ENCODE data around the gene CIDEA. TPM values are rescaled to one million over a fixed set of nuclear protein-coding genes. Genes with fewer than 3 reads are reported as not detected.

Gene CIDEA
- total and polyA plus RNA-seq, 11 donors: 0.35 to 17.1 (median 1.5) TPM; not detected in 3

DNA sequence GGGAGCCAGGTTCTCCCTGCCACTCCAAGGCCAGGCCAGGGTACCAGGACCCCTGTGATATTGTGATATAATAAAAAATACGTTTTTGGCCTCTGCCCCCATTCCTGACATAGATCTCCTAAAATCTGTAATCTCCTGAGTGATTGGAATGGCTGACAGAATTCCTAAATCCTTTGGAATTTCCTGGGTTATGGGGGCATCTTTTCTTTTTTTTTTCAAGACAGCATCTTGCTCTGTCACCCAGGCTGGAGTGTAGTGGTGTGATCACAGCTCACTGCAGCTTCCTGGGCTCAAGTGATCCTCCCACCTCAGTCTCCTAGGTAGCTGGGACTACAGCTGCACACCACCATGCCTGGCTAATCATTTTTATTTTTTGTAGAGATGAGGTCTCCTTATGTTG lies 27.7 kb downstream of the CIDEA start:
- no peak for TF ChIP-seq POLR2A (IDR thresholded peaks at IDR 0.05)
- TF ChIP-seq, protein P1, sequence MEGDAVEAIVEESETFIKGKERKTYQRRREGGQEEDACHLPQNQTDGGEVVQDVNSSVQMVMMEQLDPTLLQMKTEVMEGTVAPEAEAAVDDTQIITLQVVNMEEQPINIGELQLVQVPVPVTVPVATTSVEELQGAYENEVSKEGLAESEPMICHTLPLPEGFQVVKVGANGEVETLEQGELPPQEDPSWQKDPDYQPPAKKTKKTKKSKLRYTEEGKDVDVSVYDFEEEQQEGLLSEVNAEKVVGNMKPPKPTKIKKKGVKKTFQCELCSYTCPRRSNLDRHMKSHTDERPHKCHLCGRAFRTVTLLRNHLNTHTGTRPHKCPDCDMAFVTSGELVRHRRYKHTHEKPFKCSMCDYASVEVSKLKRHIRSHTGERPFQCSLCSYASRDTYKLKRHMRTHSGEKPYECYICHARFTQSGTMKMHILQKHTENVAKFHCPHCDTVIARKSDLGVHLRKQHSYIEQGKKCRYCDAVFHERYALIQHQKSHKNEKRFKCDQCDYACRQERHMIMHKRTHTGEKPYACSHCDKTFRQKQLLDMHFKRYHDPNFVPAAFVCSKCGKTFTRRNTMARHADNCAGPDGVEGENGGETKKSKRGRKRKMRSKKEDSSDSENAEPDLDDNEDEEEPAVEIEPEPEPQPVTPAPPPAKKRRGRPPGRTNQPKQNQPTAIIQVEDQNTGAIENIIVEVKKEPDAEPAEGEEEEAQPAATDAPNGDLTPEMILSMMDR (IDR thresholded peaks at IDR 0.05): no peak
- Histone ChIP-seq H3K27ac (peak overlapping the region in 3 of 12 donors; percentile 17 to 99 (median 44)), H3K4me1 (peaks cover 0 to 34% (median 22%) of the 10 kb centered on the region in 12 donors), H3K9me3 (no peaks in the 10 kb centered on the region), H3K27me3 (peaks cover 0 to 2% (median 0%) of the 10 kb centered on the region in 9 donors), H3K4me3 (no peak overlapping the region), H3K36me3 (no peaks in the 10 kb centered on the region)
- DNase-seq (no peak), ATAC-seq (no peak)
- intact Hi-C loops (cut with DNase I): loop anchor here in 2 of 10 donors (10.0 kb wide), 1 partner anchor 93 kb away; the partner anchor contains the start of gene AFG3L2 (in 2 of the 2)
- WGBS, 4 donors: 50 to 82% (median 63%) methylated on average over 1 of the region's 1 CpG

DNA sequence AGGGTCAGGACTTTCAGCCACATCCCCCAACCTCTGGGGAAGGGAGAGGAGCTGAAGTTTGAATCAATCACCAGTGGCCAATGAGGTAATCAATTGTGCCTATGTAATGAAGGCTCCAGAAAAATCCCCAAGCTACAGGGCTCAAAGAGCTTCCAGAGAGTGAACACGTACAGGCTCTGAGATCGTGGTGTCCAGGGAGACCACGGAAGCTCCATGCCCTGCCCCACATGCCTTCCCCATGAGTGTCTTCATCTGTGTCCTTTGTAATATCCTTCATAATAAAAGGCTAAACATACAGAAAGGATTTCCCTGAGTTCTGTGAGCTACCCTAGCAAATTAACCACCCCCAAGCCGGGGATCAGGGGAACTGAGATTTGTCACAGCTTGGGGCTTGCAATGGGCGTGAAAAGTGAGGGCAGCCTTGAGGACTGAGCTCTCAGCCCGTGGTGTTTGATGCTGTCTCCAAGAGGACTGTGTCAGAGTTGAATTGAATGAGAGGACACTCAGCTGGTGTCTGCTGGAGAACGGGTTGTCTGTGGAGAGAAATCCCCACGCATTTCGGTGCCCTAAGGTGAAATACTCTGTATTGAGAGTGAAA lies 28.4 kb downstream of the CIDEA start:
- no peaks in the 10 kb centered on the region for H3K36me3 ChIP-seq
- H3K4me1 ChIP-seq: peaks cover 0 to 34% (median 22%) of the 10 kb centered on the region in 12 donors
- no peak for ATAC-seq
- peaks cover 0 to 9% (median 0%) of the 10 kb centered on the region in 9 donors for H3K27me3 ChIP-seq
- intact Hi-C loops (cut with DNase I): loop anchor here in 2 of 10 donors (10.0 kb wide), 1 partner anchor 92 kb away; the partner anchor contains the start of gene AFG3L2 (in 2 of the 2)
- DNase-seq: peak in 1 of 5 donors; percentile 25
- no peaks in the 10 kb centered on the region for H3K9me3 ChIP-seq
- no peak overlapping the region for H3K4me3 ChIP-seq
- TF ChIP-seq, protein P1 (IDR thresholded peaks at IDR 0.05): no peak
- no peak for TF ChIP-seq POLR2A (IDR thresholded peaks at IDR 0.05)
- H3K27ac ChIP-seq: peak overlapping the region in 2 of 12 donors; percentile 44 to 99
- WGBS, 4 donors: 77 to 82% (median 80%) methylated on average over 8 to 9 of the region's 9 CpGs

DNA sequence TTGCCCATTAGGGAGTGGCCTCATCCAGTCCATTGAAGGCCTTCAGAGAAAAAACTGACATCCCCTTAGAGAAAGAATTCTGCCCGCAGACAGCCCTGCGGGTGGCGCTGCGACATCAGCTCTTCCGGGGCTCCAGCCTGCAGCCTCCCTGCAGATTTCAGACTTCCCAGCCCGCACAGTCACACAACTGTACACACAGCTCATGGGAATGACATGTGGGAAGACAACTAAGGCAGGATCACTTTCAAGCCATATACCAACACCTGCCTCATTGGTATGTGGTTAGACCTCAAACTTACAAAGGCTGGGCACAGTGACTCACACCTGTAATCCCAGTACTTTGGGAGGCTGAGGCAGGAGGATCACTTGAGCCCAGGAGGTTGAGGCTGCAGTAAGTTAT lies 29.1 kb downstream of the CIDEA start:
- H3K9me3 ChIP-seq: no peaks in the 10 kb centered on the region
- ATAC-seq: no peak
- TF ChIP-seq, protein P1 (IDR thresholded peaks at IDR 0.05): no peak
- no peak overlapping the region for H3K4me3 ChIP-seq
- no peak overlapping the region for H3K27ac ChIP-seq
- no peak for DNase-seq
- H3K36me3 ChIP-seq: no peaks in the 10 kb centered on the region
- H3K27me3 ChIP-seq: peaks cover 0 to 15% (median 0%) of the 10 kb centered on the region in 9 donors
- intact Hi-C loops (cut with DNase I): loop anchor here in 2 of 10 donors (10.0 kb wide), 1 partner anchor 92 kb away; the partner anchor contains the start of gene AFG3L2 (in 2 of the 2)
- 57 to 66% (median 62%) methylated on average over 6 of the region's 6 CpGs for WGBS, 4 donors
- peaks cover 0 to 31% (median 21%) of the 10 kb centered on the region in 12 donors for H3K4me1 ChIP-seq

DNA sequence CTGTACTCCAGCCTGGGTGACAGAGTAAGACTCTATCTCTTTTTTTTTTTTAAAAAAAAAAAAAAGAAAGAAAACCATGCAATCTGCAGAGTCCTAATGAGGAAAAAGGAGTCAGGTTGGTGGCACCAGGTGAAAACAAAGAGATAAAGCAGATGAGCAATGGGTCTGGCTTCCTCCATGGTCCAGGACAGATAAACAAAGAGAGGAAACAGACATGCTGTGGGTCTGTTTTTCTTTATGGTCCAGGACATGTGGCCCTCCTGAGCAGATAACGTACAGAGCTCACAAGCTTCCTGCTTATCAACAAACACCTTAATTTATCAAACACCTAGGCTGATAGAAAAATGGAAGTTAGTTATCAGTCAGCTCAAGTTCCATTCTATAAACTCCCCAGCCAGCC lies 29.5 kb downstream of the CIDEA start:
- H3K36me3 ChIP-seq: no peaks in the 10 kb centered on the region
- H3K27ac ChIP-seq: peak overlapping the region in 1 of 12 donors; percentile 12
- TF ChIP-seq, protein P1 (IDR thresholded peaks at IDR 0.05): no peak
- no peak for TF ChIP-seq POLR2A (IDR thresholded peaks at IDR 0.05)
- H3K27me3 ChIP-seq: peaks cover 0 to 15% (median 0%) of the 10 kb centered on the region in 9 donors
- H3K4me1 ChIP-seq: peaks cover 2 to 31% (median 21%) of the 10 kb centered on the region in 12 donors
- 23 to 38% (median 34%) methylated on average over 1 of the region's 1 CpG for WGBS, 4 donors
- intact Hi-C loops (cut with DNase I): loop anchor here in 2 of 10 donors (10.0 kb wide), 1 partner anchor 91 kb away; the partner anchor contains the start of gene AFG3L2 (in 2 of the 2)
- ATAC-seq (no peak), DNase-seq (no peak)
- no peak overlapping the region for H3K4me3 ChIP-seq
- no peaks in the 10 kb centered on the region for H3K9me3 ChIP-seq

All from heart left ventricle (tissue), 16 donors.